Smooth muscle cell (in vitro differentiated cells): ENCODE measurements around the gene PCDHGA8. TPM values are rescaled to one million over a fixed set of nuclear protein-coding genes. Genes with fewer than 3 reads are reported as not detected.

Source experiments
- DNase-seq: peaks from one replicate; lab custom pipeline; 2025; ENCODE audit not compliant: unreplicated experiment; lab: John Stamatoyannopoulos, UW
- H2AFZ ChIP-seq: fragments of 200-600 bp; sonication (generic); 2 replicates; pipeline ENCODE4 v1.6.0; 2016; ENCODE audit warnings: antibody characterized with exemption, low read depth, mild to moderate bottlenecking
- H3F3A ChIP-seq: fragments of 200-600 bp; sonication (generic); 2 replicates; pipeline ENCODE4 v1.6.0; 2017; ENCODE audit warnings: antibody characterized with exemption, low read depth
- H3K27ac ChIP-seq: fragments of 200-600 bp; sonication (generic); 2 replicates; pipeline ENCODE4 v1.5.1; 2016; ENCODE audit warnings: low read depth, mild to moderate bottlenecking
- H3K27me3 ChIP-seq: fragments of 200-600 bp; sonication (generic); 2 replicates; pipeline ENCODE4 v1.6.1; 2016; ENCODE audit warnings: low read depth, mild to moderate bottlenecking
- H3K36me3 ChIP-seq: fragments of 200-600 bp; sonication (generic); 2 replicates; pipeline ENCODE4 v1.5.1; 2016; ENCODE audit warnings: low read depth
- H3K4me1 ChIP-seq: fragments of 200-600 bp; sonication (generic); 2 replicates; pipeline ENCODE4 v1.5.1; 2016; ENCODE audit warnings: low read depth
- H3K4me2 ChIP-seq: fragments of 200-600 bp; sonication (generic); 2 replicates; pipeline ENCODE4 v1.6.0; 2016; ENCODE audit warnings: mild to moderate bottlenecking
- H3K4me3 ChIP-seq: fragments of 200-600 bp; sonication (generic); 2 replicates; pipeline ENCODE4 v1.5.1; 2016; ENCODE audit warnings: mild to moderate bottlenecking
- H3K79me2 ChIP-seq: fragments of 200-600 bp; sonication (generic); 2 replicates; pipeline ENCODE4 v1.6.0; 2016; ENCODE audit warnings: low read depth, mild to moderate bottlenecking
- H3K9ac ChIP-seq: fragments of 200-600 bp; sonication (generic); 2 replicates; pipeline ENCODE4 v1.6.0; 2016; ENCODE audit warnings: low read depth
- H3K9me3 ChIP-seq: fragments of 200-600 bp; sonication (generic); replicated peaks from 2 replicates; pipeline ENCODE4 v1.5.1; 2016; ENCODE audit warnings: low read depth
- H4K20me1 ChIP-seq: fragments of 200-600 bp; sonication (generic); 2 replicates; pipeline ENCODE4 v1.6.0; 2016; ENCODE audit warnings: low read depth
- CTCF ChIP-seq: fragments of 200-600 bp; sonication (generic); IDR thresholded peaks from 2 replicates; pipeline ENCODE4 v1.5.1; 2017; ENCODE audit warnings: borderline replicate concordance, mild to moderate bottlenecking, antibody characterized with exemption; ENCODE audit not compliant: insufficient read depth, poor library complexity, severe bottlenecking
- WGBS: methylation state at CpG from one replicate; pipeline ENCODE4 v1.1.7; 2016; ENCODE audit warnings: low lambda C conversion rate; 5-methylcytosine and 5-hydroxymethylcytosine counted together
- polyA plus RNA-seq: library from polyadenylated mRNA; unstranded; fragments of >200 nt; fragmentation: Nextera tagmentation; extraction: Ambion mirVana; gene quantifications from 2 replicates; pipeline ENCODE4 v1.2.1, GENCODE V29; 2016
- total RNA-seq: library from RNA; depleted of rRNA; stranded (reverse); fragments of >200 nt; gene quantifications from 2 replicates; pipeline ENCODE4 v1.2.3, GENCODE V29; 2014

Gene PCDHGA8
- total and polyA plus RNA-seq, 2 experiments from 2014 or later: 0.25 to 3.2 TPM

GRCh38 chr5:141369994-141370848 lies 22.2 kb upstream of the PCDHGA8 start, which contains the start of gene PCDHGB3:
TSS of gene PCDHGB3 (plus strand) at chr5:141370242. CDS start at chr5:141370395, 153 bp downstream.
- Histone ChIP-seq H3K4me1 (no peaks in the 10 kb centered on the region), H3K27ac (no peak within 1 kb of the TSS), H3K4me3 (no peak within 1 kb of the TSS), H3K9ac (no peak within 1 kb of the TSS), H3K9me3 (peaks cover 15% of the 10 kb centered on the region), H3K4me2 (no peak within 1 kb of the TSS), H4K20me1 (no peaks in the 10 kb centered on the region), H3F3A (no peaks in the 10 kb centered on the region), H3K36me3 (no peaks in the 10 kb centered on the region), H3K79me2 (no peaks in the 10 kb centered on the region), H2AFZ (no peak within 1 kb of the TSS), H3K27me3 (no peaks in the 10 kb centered on the region)
- TF ChIP-seq CTCF: no peak
- no peak for DNase-seq
- WGBS: 89% methylated on average over 32 of the region's 32 CpGs

- Histone ChIP-seq H3K9me3 (peaks cover 10% of the 10 kb centered on the region), H3K79me2 (no peaks in the 10 kb centered on the region), H3K4me1 (no peaks in the 10 kb centered on the region), H3K36me3 (no peaks in the 10 kb centered on the region), H3F3A (no peaks in the 10 kb centered on the region), H3K4me3 (no peak overlapping the region), H3K4me2 (no peak overlapping the region), H2AFZ (no peak overlapping the region), H3K27ac (no peak overlapping the region), H3K27me3 (no peaks in the 10 kb centered on the region), H3K9ac (no peak overlapping the region), H4K20me1 (no peaks in the 10 kb centered on the region)
- WGBS: 96% methylated on average over 69 of the region's 69 CpGs
- TF ChIP-seq CTCF: no peak
- no peak for DNase-seq
Measured at GRCh38 chr5:141371572-141372475, 20.6 kb upstream of the PCDHGA8 start.

GRCh38 chr5:141373673-141374317 lies 18.6 kb upstream of the PCDHGA8 start, which contains the start of gene PCDHGA6:
TSS of gene PCDHGA6 (plus strand) at chr5:141373891. CDS start at chr5:141374084, 193 bp downstream.
- Histone ChIP-seq H3K27ac (no peak within 1 kb of the TSS), H3K4me2 (no peak within 1 kb of the TSS), H3K9me3 (peaks cover 14% of the 10 kb centered on the region), H3K9ac (no peak within 1 kb of the TSS), H3F3A (no peaks in the 10 kb centered on the region), H2AFZ (no peak within 1 kb of the TSS), H3K27me3 (no peaks in the 10 kb centered on the region), H3K79me2 (no peaks in the 10 kb centered on the region), H3K4me3 (no peak within 1 kb of the TSS), H4K20me1 (no peaks in the 10 kb centered on the region), H3K36me3 (no peaks in the 10 kb centered on the region), H3K4me1 (no peaks in the 10 kb centered on the region)
- WGBS: 95% methylated on average over 27 of the region's 27 CpGs
- DNase-seq: no peak
- no peak for TF ChIP-seq CTCF
